DOHH2 (cell line): ENCODE measurements around the gene MUC5AC.
"Not testable (repeated sequence)": the region's sequence is repeated elsewhere in the genome, so short reads cannot be mapped to it uniquely, and the experiment has no call there.

ENCODE experiments used
- H3F3A ChIP-seq: fragments of 200-600 bp; sonication (generic), shearing (Covaris generic); 2 replicates; pipeline ENCODE4 v1.6.0; 2016; ENCODE audit warnings: antibody characterized with exemption, mild to moderate bottlenecking; ENCODE audit not compliant: control insufficient read depth, insufficient read depth
- H3K27ac ChIP-seq: fragments of 200-600 bp; sonication (generic); 2 replicates; pipeline ENCODE4 v1.5.1; 2014; ENCODE audit warnings: low read depth, mild to moderate bottlenecking, low read length, moderate library complexity
- H3K27me3 ChIP-seq: fragments of 200-600 bp; sonication (generic); 2 replicates; pipeline ENCODE4 v1.6.1; 2014; ENCODE audit warnings: mild to moderate bottlenecking, low read length, mixed read lengths; ENCODE audit not compliant: control insufficient read depth
- H3K36me3 ChIP-seq: fragments of 200-600 bp; sonication (generic); 2 replicates; pipeline ENCODE4 v1.6.1; 2014; ENCODE audit warnings: mild to moderate bottlenecking, low read length, moderate library complexity, mixed read lengths; ENCODE audit not compliant: control insufficient read depth
- H3K4me1 ChIP-seq: fragments of 200-600 bp; sonication (generic); 2 replicates; pipeline ENCODE4 v1.6.1; 2014; ENCODE audit warnings: mild to moderate bottlenecking, low read length, mixed read lengths; ENCODE audit not compliant: control insufficient read depth
- H3K4me2 ChIP-seq: fragments of 200-600 bp; sonication (generic); 2 replicates; pipeline ENCODE4 v1.6.0; 2014; ENCODE audit warnings: mild to moderate bottlenecking, low read length, moderate library complexity
- H3K4me3 ChIP-seq: fragments of 200-600 bp; sonication (generic); 2 replicates; pipeline ENCODE4 v1.5.1; 2014; ENCODE audit warnings: mild to moderate bottlenecking, low read length, mixed read lengths
- H3K79me2 ChIP-seq: fragments of 200-600 bp; sonication (generic); 2 replicates; pipeline ENCODE4 v1.6.1; 2014; ENCODE audit warnings: mild to moderate bottlenecking, low read length, mixed read lengths; ENCODE audit not compliant: control insufficient read depth
- H3K9me2 ChIP-seq: fragments of 200-600 bp; sonication (generic); replicated peaks from 2 replicates; pipeline ENCODE4 v1.6.1; 2014; ENCODE audit warnings: mild to moderate bottlenecking, low read length, mixed read lengths; ENCODE audit not compliant: control insufficient read depth
- H3K9me3 ChIP-seq: fragments of 200-600 bp; sonication (generic); 2 replicates; pipeline ENCODE4 v1.6.1; 2014; ENCODE audit warnings: antibody characterized with exemption, low read length, mixed read lengths; ENCODE audit not compliant: control insufficient read depth, insufficient read depth
- H4K20me1 ChIP-seq: fragments of 200-600 bp; sonication (generic); 2 replicates; pipeline ENCODE4 v1.6.0; 2014; ENCODE audit warnings: low read depth, mild to moderate bottlenecking, antibody characterized with exemption, low read length, moderate library complexity; ENCODE audit not compliant: control insufficient read depth, insufficient read depth
- EZH2phosphoT487 ChIP-seq: fragments of 200-600 bp; sonication (generic); IDR thresholded peaks from 2 replicates; pipeline ENCODE4 v1.6.1; 2017; ENCODE audit warnings: borderline replicate concordance, mild to moderate bottlenecking, antibody characterized with exemption, low read length, moderate library complexity, mixed read lengths
- TF ChIP-seq, protein P1 (sequence below): fragments of 200-600 bp; sonication (generic); IDR thresholded peaks from one replicate; pipeline ENCODE4 v1.5.1; 2014; ENCODE audit warnings: antibody characterized with exemption, mild to moderate bottlenecking, low read depth, low read length; ENCODE audit not compliant: poor library complexity, severe bottlenecking

Gene MUC5AC

DNA sequence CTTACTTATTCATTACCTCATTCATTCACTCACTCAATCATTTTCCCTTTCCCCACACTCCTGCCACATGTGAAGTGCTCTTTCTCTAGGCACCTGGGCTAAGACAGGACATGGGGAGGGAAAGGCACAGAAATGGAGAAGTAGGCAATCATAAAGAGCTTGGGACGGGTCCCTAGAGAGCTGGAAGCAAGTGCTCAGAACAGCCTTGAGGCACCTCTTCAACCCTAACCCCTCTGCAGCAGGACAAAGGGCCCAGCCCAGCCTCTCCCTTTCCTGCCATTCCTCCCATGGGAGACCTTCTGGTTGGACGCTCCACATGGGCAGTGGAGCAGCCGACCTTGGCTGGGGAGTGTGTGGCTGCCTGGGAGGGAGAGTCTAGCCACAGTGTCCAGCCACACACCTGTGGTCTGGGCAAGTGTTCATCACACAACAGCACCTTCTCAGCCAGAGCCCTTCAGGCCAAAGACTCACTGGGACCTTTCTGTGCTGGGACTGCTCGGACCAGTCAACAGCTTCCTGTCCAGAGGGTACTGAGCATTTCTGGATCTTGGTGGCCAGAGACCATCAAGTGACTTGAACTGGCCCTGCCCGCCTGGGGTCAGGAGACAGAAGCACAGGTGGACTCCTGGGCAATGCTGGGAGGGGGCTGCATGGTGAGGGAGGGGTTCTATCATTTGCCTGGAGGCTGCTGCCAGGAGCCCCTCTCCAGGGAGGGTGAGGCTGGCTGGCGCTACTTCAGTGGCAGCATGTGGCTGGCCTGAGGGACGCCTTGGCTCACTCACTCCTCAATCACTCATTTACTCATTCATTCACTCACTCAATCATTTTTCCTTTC, 1.0 kb upstream of the MUC5AC start:
- H3K27ac ChIP-seq = no peak overlapping the region
- H3K27me3 ChIP-seq = no peaks in the 10 kb centered on the region
- H3K36me3 ChIP-seq = no peaks in the 10 kb centered on the region
- H3K9me3 ChIP-seq = peaks cover 10% of the 10 kb centered on the region; the same call in 1 of the 2 replicates
- no peak for TF ChIP-seq EZH2phosphoT487
- TF ChIP-seq, protein P1, sequence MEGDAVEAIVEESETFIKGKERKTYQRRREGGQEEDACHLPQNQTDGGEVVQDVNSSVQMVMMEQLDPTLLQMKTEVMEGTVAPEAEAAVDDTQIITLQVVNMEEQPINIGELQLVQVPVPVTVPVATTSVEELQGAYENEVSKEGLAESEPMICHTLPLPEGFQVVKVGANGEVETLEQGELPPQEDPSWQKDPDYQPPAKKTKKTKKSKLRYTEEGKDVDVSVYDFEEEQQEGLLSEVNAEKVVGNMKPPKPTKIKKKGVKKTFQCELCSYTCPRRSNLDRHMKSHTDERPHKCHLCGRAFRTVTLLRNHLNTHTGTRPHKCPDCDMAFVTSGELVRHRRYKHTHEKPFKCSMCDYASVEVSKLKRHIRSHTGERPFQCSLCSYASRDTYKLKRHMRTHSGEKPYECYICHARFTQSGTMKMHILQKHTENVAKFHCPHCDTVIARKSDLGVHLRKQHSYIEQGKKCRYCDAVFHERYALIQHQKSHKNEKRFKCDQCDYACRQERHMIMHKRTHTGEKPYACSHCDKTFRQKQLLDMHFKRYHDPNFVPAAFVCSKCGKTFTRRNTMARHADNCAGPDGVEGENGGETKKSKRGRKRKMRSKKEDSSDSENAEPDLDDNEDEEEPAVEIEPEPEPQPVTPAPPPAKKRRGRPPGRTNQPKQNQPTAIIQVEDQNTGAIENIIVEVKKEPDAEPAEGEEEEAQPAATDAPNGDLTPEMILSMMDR = no peak
- peaks cover 8% of the 10 kb centered on the region for H3K4me1 ChIP-seq
- no peaks in the 10 kb centered on the region for H3K9me2 ChIP-seq
- no peaks in the 10 kb centered on the region; the same call in 1 of the 2 replicates for H3F3A ChIP-seq
- no peaks in the 10 kb centered on the region for H3K79me2 ChIP-seq
- H3K4me2 ChIP-seq = no peak overlapping the region
- H3K4me3 ChIP-seq = no peak overlapping the region
- H4K20me1 ChIP-seq = no peaks in the 10 kb centered on the region

DNA sequence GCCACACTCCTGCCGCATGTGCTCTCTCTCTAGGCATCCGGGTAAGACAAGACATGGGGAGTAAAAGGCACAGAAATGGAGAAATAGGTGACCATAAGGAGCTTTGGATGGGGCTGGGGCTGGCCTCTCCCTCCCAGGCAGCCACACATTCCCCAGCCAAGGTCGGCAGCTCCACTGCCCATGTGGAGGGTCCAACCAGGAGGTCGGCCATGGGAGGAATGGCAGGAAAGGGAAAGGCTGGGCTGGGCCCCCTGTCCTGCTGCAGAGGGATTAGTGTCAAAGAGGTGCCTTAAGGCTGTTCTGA, 460 bp upstream of the MUC5AC start:
- peaks cover 10% of the 10 kb centered on the region; the same call in 1 of the 2 replicates for H3K9me3 ChIP-seq
- H3K36me3 ChIP-seq = no peaks in the 10 kb centered on the region
- no peak overlapping the region for H3K4me2 ChIP-seq
- no peaks in the 10 kb centered on the region; the same call in 1 of the 2 replicates for H3F3A ChIP-seq
- H3K9me2 ChIP-seq = no peaks in the 10 kb centered on the region
- no peak overlapping the region for H3K27ac ChIP-seq
- H4K20me1 ChIP-seq = no peaks in the 10 kb centered on the region
- H3K4me3 ChIP-seq = no peak overlapping the region
- H3K4me1 ChIP-seq = peaks cover 6% of the 10 kb centered on the region
- TF ChIP-seq, protein P1 = no peak
- no peak for TF ChIP-seq EZH2phosphoT487
- H3K79me2 ChIP-seq = no peaks in the 10 kb centered on the region
- H3K27me3 ChIP-seq = no peaks in the 10 kb centered on the region

DNA sequence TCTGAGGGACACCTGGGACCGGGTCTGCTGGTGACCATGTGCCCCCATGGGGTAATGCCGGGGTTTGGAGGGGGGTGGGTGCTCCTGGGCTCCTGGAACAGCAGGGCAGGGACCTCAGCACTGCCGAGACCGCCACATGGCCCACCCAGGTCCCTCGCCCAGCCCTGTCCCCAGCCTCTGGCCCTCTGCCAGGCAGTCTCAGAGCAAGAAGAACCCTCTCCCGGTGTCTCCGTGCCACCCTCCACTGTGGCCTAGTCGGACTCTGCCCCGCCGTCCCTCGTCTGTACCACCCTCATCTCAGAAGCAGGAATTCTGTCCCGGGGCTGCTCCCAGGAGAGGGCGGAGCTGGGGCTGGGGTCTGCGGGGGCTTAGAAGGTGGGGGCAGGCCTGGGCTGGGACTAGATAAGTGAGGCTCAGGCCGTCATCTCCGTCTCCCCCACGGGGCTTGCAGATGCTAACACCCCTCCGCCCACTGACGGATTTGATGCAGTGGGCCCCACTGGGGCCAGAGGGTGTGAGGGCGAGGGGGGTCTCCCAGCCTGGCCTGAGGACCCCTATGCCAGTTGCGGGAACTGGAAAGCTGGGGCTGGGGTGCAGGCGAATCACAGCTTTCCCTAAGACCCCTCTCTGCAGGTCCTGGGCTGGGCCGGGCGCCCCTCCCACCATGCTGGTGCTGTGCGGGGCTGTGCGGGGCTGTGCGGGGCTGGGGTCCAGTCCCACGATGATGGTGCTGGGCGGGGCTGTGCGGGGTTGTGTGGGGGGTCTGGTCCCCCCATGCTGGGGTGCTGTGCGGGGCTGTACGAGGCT, 1.1 kb downstream of the MUC5AC start:
- Histone ChIP-seq H3F3A (no peaks in the 10 kb centered on the region; the same call in 1 of the 2 replicates), H3K4me1 (no peaks in the 10 kb centered on the region), H3K9me2 (no peaks in the 10 kb centered on the region), H4K20me1 (no peaks in the 10 kb centered on the region), H3K27ac (no peak overlapping the region), H3K79me2 (no peaks in the 10 kb centered on the region), H3K4me2 (no peak overlapping the region), H3K4me3 (no peak overlapping the region), H3K9me3 (peaks cover 10% of the 10 kb centered on the region; the same call in 1 of the 2 replicates), H3K36me3 (no peaks in the 10 kb centered on the region), H3K27me3 (no peaks in the 10 kb centered on the region)
- no peak for TF ChIP-seq EZH2phosphoT487
- TF ChIP-seq, protein P1 = no peak

DNA sequence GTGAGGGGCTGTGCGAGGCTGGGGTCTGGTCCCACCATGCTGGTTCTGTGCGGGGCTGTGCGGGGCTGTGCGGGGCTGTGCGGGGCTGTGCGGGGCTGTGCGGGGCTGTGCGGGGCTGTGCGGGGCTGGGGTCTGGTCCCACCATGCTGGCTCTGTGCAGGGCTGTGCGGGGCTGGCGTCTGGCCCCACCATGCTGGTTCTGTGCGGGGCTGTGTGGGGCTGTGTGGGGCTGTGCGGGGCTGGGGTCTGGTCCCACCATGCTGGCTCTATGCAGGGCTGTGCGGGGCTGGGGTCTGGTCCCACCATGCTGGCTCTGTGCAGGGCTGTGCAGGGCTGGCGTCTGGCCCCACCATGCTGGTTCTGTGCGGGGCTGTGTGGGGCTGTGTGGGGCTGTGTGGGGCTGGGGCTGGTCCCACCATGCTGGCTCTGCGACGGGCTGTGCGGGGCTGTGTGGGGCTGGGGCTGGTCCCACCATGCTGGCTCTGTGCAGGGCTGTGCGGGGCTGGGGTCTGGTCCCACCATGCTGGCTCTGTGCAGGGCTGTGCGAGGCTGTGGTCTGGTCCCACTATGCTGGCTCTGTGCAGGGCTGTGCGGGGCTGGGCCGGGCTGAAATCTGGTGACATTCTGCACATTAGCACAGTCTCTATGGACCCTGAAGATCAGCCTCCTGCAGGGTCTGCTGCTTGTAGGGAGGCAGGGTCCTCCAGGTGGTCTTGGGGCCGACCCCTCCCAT, 1.9 kb downstream of the MUC5AC start:
- H3K27me3 ChIP-seq, H3K4me2 ChIP-seq, H3K9me2 ChIP-seq, H3K4me1 ChIP-seq, H3F3A ChIP-seq, H3K27ac ChIP-seq, H4K20me1 ChIP-seq, H3K36me3 ChIP-seq, H3K4me3 ChIP-seq, H3K79me2 ChIP-seq: not testable (repeated sequence)
- peaks cover 10% of the 10 kb centered on the region; the same call in 1 of the 2 replicates for H3K9me3 ChIP-seq
